Activated CD4-positive, alpha-beta T cell treated with anti-CD3 and anti-CD28 coated beads, Interleukin-2, amount 10 ng/mL, durations not matched to agents 7 days and 5 days (primary cell): ENCODE results near the gene DEF6. TPM values are rescaled to one million over a fixed set of nuclear protein-coding genes. Genes with fewer than 3 reads are reported as not detected.
"Not testable (repeated sequence)": the region's sequence is repeated elsewhere in the genome, so short reads cannot be mapped to it uniquely, and the experiment has no call there.

Experiments used
- CTCF ChIA-PET: fragments of 350-600 bp; sonication (Branson Sonifier 250); formaldehyde crosslinking; loops from one replicate; lab custom pipeline; 2021; ENCODE audit warnings: antibody characterized with exemption; lab: Charles Lee
- POLR2A ChIA-PET: fragments of 350-600 bp; sonication (Branson Sonifier 250); formaldehyde crosslinking; loops from one replicate; lab custom pipeline; 2021; ENCODE audit warnings: antibody characterized with exemption; lab: Charles Lee
- DNase-seq: peaks from one replicate; pipeline ENCODE4 v3.0.0-alpha.2; 2020
- H3K27ac Mint-ChIP-seq: one replicate; pipeline ENCODE4 v1.8.0; 2021; ENCODE audit warnings: mild to moderate bottlenecking, moderate library complexity, mixed read lengths
- H3K27me3 Mint-ChIP-seq: one replicate; pipeline ENCODE4 v1.8.0; 2021; ENCODE audit warnings: mixed read lengths
- H3K36me3 Mint-ChIP-seq: one replicate; pipeline ENCODE4 v1.8.0; 2021; ENCODE audit warnings: low read depth, mixed read lengths
- H3K4me1 Mint-ChIP-seq: one replicate; pipeline ENCODE4 v1.8.0; 2021; ENCODE audit warnings: mixed read lengths
- H3K4me3 Mint-ChIP-seq: one replicate; pipeline ENCODE4 v1.8.0; 2021; ENCODE audit warnings: mild to moderate bottlenecking, moderate library complexity, mixed read lengths
- H3K9me3 Mint-ChIP-seq: one replicate; pipeline ENCODE4 v1.8.0; 2021; ENCODE audit warnings: mixed read lengths
- total RNA-seq, 2 experiments: library from RNA; stranded (reverse); gene quantifications; one replicate each; pipeline ENCODE4 v1.2.3, GENCODE V29; 2021

Gene DEF6
- total RNA-seq, 2 experiments from 2014 or later, result 186 to 219 TPM

- Mint-ChIP-seq H3K4me3 (no peak overlapping the region), H3K36me3 (peaks cover 83% of the 10 kb centered on the region), H3K4me1 (peaks cover 41% of the 10 kb centered on the region), H3K27ac (no peak overlapping the region), H3K9me3 (no peaks in the 10 kb centered on the region), H3K27me3 (no peaks in the 10 kb centered on the region)
- ChIA-PET CTCF (interaction anchor here (0.6 to 2.1 kb wide), 7 partner anchors 8 to 1089 kb away, joined by 3 to 6 read pairs (median 3); partner anchors contain the start of gene FANCE), POLR2A (interaction anchor here (0.6 kb wide), 1 partner anchor 58 kb away, joined by 3 read pairs; the partner anchor contains the start of gene ZNF76)
- no peak for DNase-seq
Measured at GRCh38 chr6:35317483-35318195, 20.0 kb downstream of the DEF6 start.

GRCh38 chr6:35318196-35319171, 20.9 kb downstream of the DEF6 start:
- no peak overlapping the region for H3K4me3 Mint-ChIP-seq
- POLR2A ChIA-PET, result interaction anchor here (0.6 kb wide), 1 partner anchor 59 kb away, joined by 3 read pairs; the partner anchor contains the start of gene ZNF76

GRCh38 chr6:35319346-35320030, 21.9 kb downstream of the DEF6 start:
- POLR2A ChIA-PET, result no interaction called here
- CTCF ChIA-PET, result interaction anchor here (1.1 to 2.1 kb wide), 6 partner anchors 9 to 153 kb away, joined by 3 to 6 read pairs (median 4); no protein-coding TSS in a partner anchor
- no peak overlapping the region for H3K4me3 Mint-ChIP-seq
- H3K4me1 Mint-ChIP-seq, result peaks cover 26% of the 10 kb centered on the region
- DNase-seq, result no peak
- no peaks in the 10 kb centered on the region for H3K9me3 Mint-ChIP-seq
- no peak overlapping the region for H3K27ac Mint-ChIP-seq
- H3K27me3 Mint-ChIP-seq, result no peaks in the 10 kb centered on the region
- H3K36me3 Mint-ChIP-seq, result peaks cover 73% of the 10 kb centered on the region

More at GRCh38 chr6:35318196-35319171, 20.9 kb downstream of the DEF6 start:
- peaks cover 35% of the 10 kb centered on the region for H3K4me1 Mint-ChIP-seq
- CTCF ChIA-PET, result interaction anchor here (0.5 to 2.1 kb wide), 7 partner anchors 9 to 677 kb away, joined by 3 to 6 read pairs (median 3); partner anchors contain the start of gene FANCE
- peaks cover 81% of the 10 kb centered on the region for H3K36me3 Mint-ChIP-seq
- no peak for DNase-seq
- no peaks in the 10 kb centered on the region for H3K27me3 Mint-ChIP-seq
- no peaks in the 10 kb centered on the region for H3K9me3 Mint-ChIP-seq
- H3K27ac Mint-ChIP-seq, result peak overlapping the region; percentile 25

GRCh38 chr6:35320031-35320410, 22.4 kb downstream of the DEF6 start:
- CTCF ChIA-PET, result interaction anchor here (1.1 to 2.1 kb wide), 7 partner anchors 8 to 153 kb away, joined by 3 to 6 read pairs (median 4); no protein-coding TSS in a partner anchor
- peaks cover 72% of the 10 kb centered on the region for H3K36me3 Mint-ChIP-seq
- H3K4me3 Mint-ChIP-seq, result no peak overlapping the region

GRCh38 chr6:35321091-35321490, 23.5 kb downstream of the DEF6 start:
- no peaks in the 10 kb centered on the region for H3K27me3 Mint-ChIP-seq

More at GRCh38 chr6:35320031-35320410, 22.4 kb downstream of the DEF6 start:
- POLR2A ChIA-PET, result no interaction called here
- peak overlapping the region; percentile 55 for H3K27ac Mint-ChIP-seq
- no peaks in the 10 kb centered on the region for H3K27me3 Mint-ChIP-seq
- peaks cover 21% of the 10 kb centered on the region for H3K4me1 Mint-ChIP-seq
- no peaks in the 10 kb centered on the region for H3K9me3 Mint-ChIP-seq
- no peak for DNase-seq

GRCh38 chr6:35327349-35328027, 29.9 kb downstream of the DEF6 start:
- peak; percentile 83 for DNase-seq
- Mint-ChIP-seq H3K36me3 (peaks cover 36% of the 10 kb centered on the region), H3K27me3 (no peaks in the 10 kb centered on the region), H3K27ac (peak overlapping the region; percentile 82), H3K4me3 (no peak overlapping the region), H3K4me1 (peaks cover 28% of the 10 kb centered on the region), H3K9me3 (peaks cover 2% of the 10 kb centered on the region)
- ChIA-PET POLR2A (no interaction called here), CTCF (interaction anchor here (0.8 to 3.0 kb wide), 19 partner anchors 9 to 170 kb away, joined by 3 to 25 read pairs (median 4); partner anchors contain the start of gene DEF6)

More at GRCh38 chr6:35321091-35321490, 23.5 kb downstream of the DEF6 start:
- no peaks in the 10 kb centered on the region for H3K9me3 Mint-ChIP-seq
- H3K4me3 Mint-ChIP-seq, result no peak overlapping the region
- no peak for DNase-seq
- H3K36me3 Mint-ChIP-seq, result peaks cover 69% of the 10 kb centered on the region
- CTCF ChIA-PET, result interaction anchor here (0.9 to 1.8 kb wide), 3 partner anchors 16 to 137 kb away, joined by 3 to 4 read pairs (median 3); no protein-coding TSS in a partner anchor
- POLR2A ChIA-PET, result no interaction called here
- peak overlapping the region; percentile 36 for H3K27ac Mint-ChIP-seq
- H3K4me1 Mint-ChIP-seq, result peaks cover 15% of the 10 kb centered on the region

- no peak for DNase-seq
- Mint-ChIP-seq H3K4me3 (no peak overlapping the region), H3K27ac (peak overlapping the region; percentile 69), H3K4me1 (peaks cover 33% of the 10 kb centered on the region), H3K9me3 (peaks cover 5% of the 10 kb centered on the region), H3K36me3 (peaks cover 39% of the 10 kb centered on the region), H3K27me3 (peaks cover 3% of the 10 kb centered on the region)
- ChIA-PET CTCF (interaction anchor here (0.6 to 3.0 kb wide), 21 partner anchors 9 to 170 kb away, joined by 3 to 25 read pairs (median 4); partner anchors contain the start of gene DEF6), POLR2A (no interaction called here)
Measured at GRCh38 chr6:35328108-35328723, 30.6 kb downstream of the DEF6 start.

- H3K9me3 Mint-ChIP-seq, result peaks cover 10% of the 10 kb centered on the region
- H3K36me3 Mint-ChIP-seq, result peaks cover 41% of the 10 kb centered on the region
- CTCF ChIA-PET, result interaction anchor here (0.6 to 3.0 kb wide), 10 partner anchors 9 to 130 kb away, joined by 3 to 25 read pairs (median 5); partner anchors contain the start of gene DEF6
- POLR2A ChIA-PET, H3K4me3 Mint-ChIP-seq, H3K27ac Mint-ChIP-seq, DNase-seq, H3K27me3 Mint-ChIP-seq: not testable (repeated sequence)
- peaks cover 33% of the 10 kb centered on the region for H3K4me1 Mint-ChIP-seq
Measured at GRCh38 chr6:35328965-35329364, 31.3 kb downstream of the DEF6 start.

GRCh38 chr6:35330541-35331119, 33.0 kb downstream of the DEF6 start:
- H3K27me3 Mint-ChIP-seq, result peaks cover 19% of the 10 kb centered on the region
- peaks cover 38% of the 10 kb centered on the region for H3K4me1 Mint-ChIP-seq
- H3K9me3 Mint-ChIP-seq, result peaks cover 19% of the 10 kb centered on the region
- ChIA-PET CTCF (interaction anchor here (0.6 to 2.1 kb wide), 4 partner anchors 11 to 1284 kb away, joined by 3 to 9 read pairs (median 5); partner anchors contain the start of genes DEF6 and PPARD), POLR2A (no interaction called here)
- H3K36me3 Mint-ChIP-seq, result peaks cover 42% of the 10 kb centered on the region
- no peak overlapping the region for H3K27ac Mint-ChIP-seq
- DNase-seq, result no peak
- no peak overlapping the region for H3K4me3 Mint-ChIP-seq

GRCh38 chr6:35332074-35332887, 34.7 kb downstream of the DEF6 start:
- Mint-ChIP-seq H3K4me1 (peaks cover 43% of the 10 kb centered on the region), H3K36me3 (peaks cover 40% of the 10 kb centered on the region), H3K27me3 (peaks cover 27% of the 10 kb centered on the region), H3K9me3 (peaks cover 20% of the 10 kb centered on the region), H3K27ac (peak overlapping the region; percentile 33)
- CTCF ChIA-PET, result interaction anchor here (1.2 to 1.7 kb wide), 4 partner anchors 9 to 88 kb away, joined by 3 to 8 read pairs (median 4); partner anchors contain the start of genes DEF6 and PPARD
- peak; percentile 72 for DNase-seq
- H3K4me3 Mint-ChIP-seq, result not testable (repeated sequence)
- POLR2A ChIA-PET, result interaction anchor here (1.3 kb wide), 1 partner anchor 32 kb away, joined by 5 read pairs; no protein-coding TSS in a partner anchor
